K562 (cell line): ENCODE results near the gene CDK5RAP3. TPM values are rescaled to one million over a fixed set of nuclear protein-coding genes. Genes with fewer than 3 reads are reported as not detected.

Source experiments
- AFF4 ChIP-seq: sonication (generic); formaldehyde crosslinking; IDR thresholded peaks from 2 replicates; pipeline ENCODE4 v1.8.0; 2023; ENCODE audit warnings: mild to moderate bottlenecking, missing genetic modification reagents
- DPF2 ChIP-seq: fragments of 450-650 bp; IDR thresholded peaks from 2 replicates; pipeline ENCODE4 v1.6.1; 2016
- ESRRB ChIP-seq: fragments of 250-450 bp; sonication (Bioruptor Pico); IDR thresholded peaks from 2 replicates; pipeline ENCODE4 v1.5.0; 2020; ENCODE audit warnings: mild to moderate bottlenecking, moderate library complexity, borderline replicate concordance
- GTF2A2 ChIP-seq: IDR thresholded peaks from 2 replicates; pipeline ENCODE4 v1.6.1; 2016; ENCODE audit warnings: mild to moderate bottlenecking, missing genetic modification characterization, missing compliant biosample characterization
- MAFF ChIP-seq: IDR thresholded peaks from 2 replicates; pipeline ENCODE4 v1.6.1; 2012; ENCODE audit warnings: low read length, improper control_type of control experiment
- MAFK ChIP-seq: IDR thresholded peaks from 2 replicates; pipeline ENCODE4 v1.6.1; 2011; ENCODE audit warnings: low read length, improper control_type of control experiment
- RBM34 ChIP-seq: fragments of 200-400 bp; formaldehyde crosslinking; IDR thresholded peaks from 2 replicates; pipeline ENCODE4 v1.6.1; 2018; ENCODE audit warnings: low read length, borderline replicate concordance; ENCODE audit not compliant: insufficient read depth
- SP1 ChIP-seq: sonication (generic); formaldehyde crosslinking; IDR thresholded peaks from 2 replicates; pipeline ENCODE4 v1.8.1; 2022; ENCODE audit warnings: mild to moderate bottlenecking, missing genetic modification reagents
- TBP ChIP-seq: optimal IDR thresholded peaks from 2 replicates; pipeline ENCODE3; 2011; ENCODE audit warnings: low read depth, low read length, improper control_type of control experiment
- TFE3 ChIP-seq: fragments of 450-650 bp; formaldehyde crosslinking; IDR thresholded peaks from 2 replicates; pipeline ENCODE4 v1.4.0; 2020; ENCODE audit warnings: mild to moderate bottlenecking, mixed read lengths
- THRAP3 ChIP-seq: fragments of 450-650 bp; IDR thresholded peaks from 2 replicates; pipeline ENCODE4 v1.6.1; 2016; ENCODE audit warnings: mild to moderate bottlenecking, inconsistent platforms, borderline replicate concordance
- ZNF282 ChIP-seq: sonication (generic); formaldehyde crosslinking; IDR thresholded peaks from 2 replicates; pipeline ENCODE4 v1.8.1; 2023; ENCODE audit warnings: missing genetic modification reagents
- ZNF589 ChIP-seq: fragments of 200-800 bp; sonication (Bioruptor generic); IDR thresholded peaks from 2 replicates; pipeline ENCODE4 v1.6.1; 2016; ENCODE audit warnings: low read depth, missing genetic modification characterization, missing compliant biosample characterization
- ZNF592 ChIP-seq: fragments of 450-650 bp; IDR thresholded peaks from 2 replicates; pipeline ENCODE4 v1.6.1; 2017; ENCODE audit warnings: antibody characterized with exemption, mild to moderate bottlenecking
- ZNF696 ChIP-seq: fragments of 250-450 bp; sonication (Bioruptor Pico); conservative IDR thresholded peaks from 2 replicates; pipeline ENCODE4 v1.4.0; 2020; ENCODE audit warnings: mild to moderate bottlenecking, moderate library complexity
- polyA plus RNA-seq, 8 experiments: library from polyadenylated mRNA; depleted of rRNA in 4 of 8; stranded (reverse) in 5 of 8; unstranded in 3 of 8; fragments of >200 nt; fragmentation: Nextera tagmentation in 2 of 8; fragmentation: Illumina TruSeq in 1 of 8; extraction: Ambion mirVana in 2 of 8; extraction: Trizol in 1 of 8; gene quantifications; 2 replicates each; pipeline versions ENCODE4 v1.2.1 to v1.2.3, GENCODE V29; 2011 to 2014; ENCODE audit warnings: inconsistent platforms in 1 of 8, missing spikeins in 1 of 8
- total RNA-seq, 7 experiments: library from RNA; depleted of rRNA in 6 of 7; stranded (reverse); fragments of >200 nt in 6 of 7; fragmentation: Illumina TruSeq in 2 of 7; extraction: Trizol in 2 of 7; gene quantifications; 2 replicates each; pipeline versions ENCODE4 v1.2.1 to v1.2.3, GENCODE V29; 2011 to 2021; ENCODE audit warnings: low replicate concordance in 1 of 7
- TF ChIP-seq, protein P1 (sequence below): fragments of 250-450 bp; sonication (Bioruptor Pico); IDR thresholded peaks from 2 replicates; pipeline ENCODE4 v1.5.0; 2022; ENCODE audit warnings: mild to moderate bottlenecking

Gene CDK5RAP3
- total and polyA plus RNA-seq, 9 of the 15 experiments (the other 6 are each of a cell fraction or from before 2014, with no cell fraction given), result 44.2 to 202 (median 91.5) TPM

DNA sequence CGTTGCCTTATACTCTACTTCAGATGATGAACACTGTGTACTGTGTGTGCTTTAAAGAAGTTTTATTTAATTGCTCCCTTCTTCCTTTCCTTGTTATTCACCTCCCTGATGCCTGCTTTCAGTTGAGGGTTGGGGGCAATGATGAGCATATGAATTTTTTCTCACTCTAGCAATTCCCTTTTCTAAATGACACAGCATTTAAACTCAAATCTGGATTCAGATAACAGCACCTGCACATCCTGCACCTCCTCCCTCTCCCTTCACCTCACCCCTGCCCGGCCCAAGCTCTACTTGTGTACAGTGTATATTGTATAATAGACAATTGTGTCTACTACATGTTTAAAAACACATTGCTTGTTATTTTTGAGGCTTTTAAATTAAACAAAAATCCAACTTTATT is 42.5 kb upstream of the CDK5RAP3 start (continued):
- no peak for TF ChIP-seq RBM34
- no peak for TF ChIP-seq GTF2A2 (tag)
- no peak for TF ChIP-seq AFF4 (CRISPR knock-in tag)
- no peak for TF ChIP-seq ZNF589 (CRISPR knock-in tag)
- TF ChIP-seq ZNF282, result no peak
- TF ChIP-seq ZNF696 (CRISPR knock-in tag), result no peak
- TF ChIP-seq MAFK, result peak; percentile 51; the same call in 1 of the 2 replicates
- no peak for TF ChIP-seq ESRRB
- TF ChIP-seq, protein P1, sequence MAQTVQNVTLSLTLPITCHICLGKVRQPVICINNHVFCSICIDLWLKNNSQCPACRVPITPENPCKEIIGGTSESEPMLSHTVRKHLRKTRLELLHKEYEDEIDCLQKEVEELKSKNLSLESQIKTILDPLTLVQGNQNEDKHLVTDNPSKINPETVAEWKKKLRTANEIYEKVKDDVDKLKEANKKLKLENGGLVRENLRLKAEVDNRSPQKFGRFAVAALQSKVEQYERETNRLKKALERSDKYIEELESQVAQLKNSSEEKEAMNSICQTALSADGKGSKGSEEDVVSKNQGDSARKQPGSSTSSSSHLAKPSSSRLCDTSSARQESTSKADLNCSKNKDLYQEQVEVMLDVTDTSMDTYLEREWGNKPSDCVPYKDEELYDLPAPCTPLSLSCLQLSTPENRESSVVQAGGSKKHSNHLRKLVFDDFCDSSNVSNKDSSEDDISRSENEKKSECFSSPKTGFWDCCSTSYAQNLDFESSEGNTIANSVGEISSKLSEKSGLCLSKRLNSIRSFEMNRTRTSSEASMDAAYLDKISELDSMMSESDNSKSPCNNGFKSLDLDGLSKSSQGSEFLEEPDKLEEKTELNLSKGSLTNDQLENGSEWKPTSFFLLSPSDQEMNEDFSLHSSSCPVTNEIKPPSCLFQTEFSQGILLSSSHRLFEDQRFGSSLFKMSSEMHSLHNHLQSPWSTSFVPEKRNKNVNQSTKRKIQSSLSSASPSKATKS (CRISPR knock-in tag), result no peak
- TF ChIP-seq TBP, result no peak
- TF ChIP-seq ZNF592, result no peak
- peak; percentile 73 for TF ChIP-seq MAFF
- no peak for TF ChIP-seq SP1 (CRISPR knock-in tag)
- no peak for TF ChIP-seq THRAP3
- no peak for TF ChIP-seq TFE3 (CRISPR knock-in tag)
- TF ChIP-seq DPF2, result peak; percentile 60; the same call in 1 of the 2 replicates
